Measurements from ENCODE around the gene SEMA4D.

The SEMA4D gene

GRCh38 chr9:89361031-89361430 is 136.9 kb downstream of the SEMA4D start:
- DNase-seq (ENCODE audit: low spot score) = no peak
- in situ Hi-C loops (cut with MboI; ENCODE audit: low sequenced_read_pairs, unreplicated experiment) = no loop called here
- TF ChIP-seq CTCF (IDR thresholded peaks at IDR 0.05; ENCODE audit: borderline replicate concordance, control extremely low read depth, extremely low read depth, insufficient read depth, missing control alignments) = no peak

- no peak for TF ChIP-seq CTCF (IDR thresholded peaks at IDR 0.05; ENCODE audit: borderline replicate concordance, control extremely low read depth, extremely low read depth, insufficient read depth, missing control alignments)
- no peak for DNase-seq (ENCODE audit: low spot score)
Measured at GRCh38 chr9:89360465-89360864, 137.4 kb downstream of the SEMA4D start.

GRCh38 chr9:89359751-89360261 is 138.1 kb downstream of the SEMA4D start:
- in situ Hi-C loops (cut with MboI; ENCODE audit: low sequenced_read_pairs, unreplicated experiment) = no loop called here
- no peak for TF ChIP-seq CTCF (IDR thresholded peaks at IDR 0.05; ENCODE audit: borderline replicate concordance, control extremely low read depth, extremely low read depth, insufficient read depth, missing control alignments)
- no peak for DNase-seq (ENCODE audit: low spot score)

More at GRCh38 chr9:89360465-89360864, 137.4 kb downstream of the SEMA4D start:
- in situ Hi-C loops (cut with MboI; ENCODE audit: low sequenced_read_pairs, unreplicated experiment) = no loop called here

- DNase-seq (ENCODE audit: low spot score) = no peak
- in situ Hi-C loops (cut with MboI; ENCODE audit: low sequenced_read_pairs, unreplicated experiment) = no loop called here
- TF ChIP-seq CTCF (IDR thresholded peaks at IDR 0.05; ENCODE audit: borderline replicate concordance, control extremely low read depth, extremely low read depth, insufficient read depth, missing control alignments) = no peak
Measured at GRCh38 chr9:89358985-89359384, 138.9 kb downstream of the SEMA4D start.

GRCh38 chr9:89358376-89358916 is 139.5 kb downstream of the SEMA4D start:
- no peak for DNase-seq (ENCODE audit: low spot score)
- in situ Hi-C loops (cut with MboI; ENCODE audit: low sequenced_read_pairs, unreplicated experiment) = no loop called here
- TF ChIP-seq CTCF (IDR thresholded peaks at IDR 0.05; ENCODE audit: borderline replicate concordance, control extremely low read depth, extremely low read depth, insufficient read depth, missing control alignments) = no peak

GRCh38 chr9:89357331-89358197 is 140.3 kb downstream of the SEMA4D start:
- no peak for DNase-seq (ENCODE audit: low spot score)
- in situ Hi-C loops (cut with MboI; ENCODE audit: low sequenced_read_pairs, unreplicated experiment) = no loop called here
- no peak for TF ChIP-seq CTCF (IDR thresholded peaks at IDR 0.05; ENCODE audit: borderline replicate concordance, control extremely low read depth, extremely low read depth, insufficient read depth, missing control alignments)
